ENCODE results near the gene TMEM229B.

- TF ChIP-seq CTCF (IDR thresholded peaks at IDR 0.05; ENCODE audit: low read depth, low read length, missing input control), result no peak
- TF ChIP-seq SP1 (IDR thresholded peaks at IDR 0.05), result no peak
- no peak for TF ChIP-seq MAX (IDR thresholded peaks at IDR 0.05)
- TF ChIP-seq ZBTB33 (IDR thresholded peaks at IDR 0.05), result no peak
- no peak for TF ChIP-seq ATF3 (IDR thresholded peaks at IDR 0.05)
- TF ChIP-seq RAD21 (IDR thresholded peaks at IDR 0.05), result no peak
- TF ChIP-seq REST (IDR thresholded peaks at IDR 0.05), result no peak
- TF ChIP-seq RXRA (IDR thresholded peaks at IDR 0.05), result no peak
- no peak for TF ChIP-seq FOXA1 (IDR thresholded peaks at IDR 0.05)
- TF ChIP-seq TAF1 (conservative IDR thresholded peaks at IDR 0.05), result no peak
- TF ChIP-seq HNF4A (conservative IDR thresholded peaks at IDR 0.05), result no peak
- no peak for TF ChIP-seq NR2F2 (IDR thresholded peaks at IDR 0.05)
- no peak for TF ChIP-seq YY1 (IDR thresholded peaks at IDR 0.05)
Measured at GRCh38 chr14:67449096-67449495, 39.4 kb downstream of the TMEM229B start.

Measured in liver (tissue), 3 donors.